HUDEP-2 (cell line): Measurements from ENCODE around the gene CPXM1.
A peak's percentile ranks its signal among the peaks of the same experiment; 100 is the strongest.

Experiments
- DNase-seq, 76 experiments: peaks; one replicate each; lab custom pipeline; 2025; ENCODE audit not compliant: unreplicated experiment in 76 of 76; lab: John Stamatoyannopoulos, UW

Gene CPXM1

GRCh38 chr20:2750491-2751251, 49.8 kb downstream of the CPXM1 start:
- DNase-seq = peak in 19 of 76 experiments; percentile 4 to 47 (median 13)

GRCh38 chr20:2749951-2750490, 50.4 kb downstream of the CPXM1 start:
- DNase-seq = no peak

GRCh38 chr20:2749343-2749950, 51.0 kb downstream of the CPXM1 start:
- DNase-seq = no peak

GRCh38 chr20:2748551-2749342, 51.7 kb downstream of the CPXM1 start:
- no peak for DNase-seq

GRCh38 chr20:2747676-2748235, 52.7 kb downstream of the CPXM1 start:
- no peak for DNase-seq

- DNase-seq = no peak
These were observed 53.7 kb downstream of the CPXM1 start for GRCh38 chr20:2746636-2747265.

- no peak for DNase-seq
These were observed 54.3 kb downstream of the CPXM1 start for GRCh38 chr20:2745936-2746635.

- DNase-seq = no peak
These were observed 55.1 kb downstream of the CPXM1 start for GRCh38 chr20:2745060-2745910.
